PC-9 (cell line): ENCODE data around the gene MAGEB6. TPM values are rescaled to one million over a fixed set of nuclear protein-coding genes. Genes with fewer than 3 reads are reported as not detected.

Source experiments
- Bru-seq: library from RNA; stranded (reverse); fragments of 400-500 nt; gene quantifications from one replicate; lab custom pipeline; 2021; lab: Mats Ljungman, UMichigan
- BruChase-seq, 2 experiments: library from RNA; stranded (reverse); fragments of 400-500 nt; gene quantifications; one replicate each; lab custom pipeline; 2021; lab: Mats Ljungman, UMichigan
- BruUV-seq: library from RNA; stranded (reverse); fragments of 400-500 nt; replicated peaks from 2 replicates; lab custom pipeline; 2021; lab: Mats Ljungman, UMichigan
- CTCF ChIA-PET: fragments of 300-600 bp; sonication (Branson Sonifier 250); formaldehyde crosslinking; loops from one replicate; lab custom pipeline; 2022; ENCODE audit warnings: antibody characterized with exemption; lab: Charles Lee
- POLR2A ChIA-PET: fragments of 300-600 bp; sonication (Branson Sonifier 250); formaldehyde crosslinking; loops from one replicate; lab custom pipeline; 2022; ENCODE audit warnings: antibody characterized with exemption; ENCODE audit not compliant: unreplicated experiment; lab: Charles Lee
- DNase-seq, 2 experiments: peaks; one replicate each; pipeline versions ENCODE4 v3.0.0 to v3.0.0-alpha.2; 2015 to 2022; ENCODE audit warnings: mixed read lengths in 1 of 2
- H2AFZ ChIP-seq: fragments of 200-600 bp; sonication (generic); 2 replicates; pipeline ENCODE4 v1.8.1; 2017; ENCODE audit warnings: antibody characterized with exemption
- H3F3A ChIP-seq: fragments of 200-600 bp; sonication (generic); 2 replicates; pipeline ENCODE4 v1.8.1; 2017; ENCODE audit warnings: antibody characterized with exemption, mild to moderate bottlenecking, low read depth; ENCODE audit not compliant: insufficient read depth
- H3K27ac ChIP-seq: fragments of 200-600 bp; sonication (generic); 2 replicates; pipeline ENCODE4 v1.6.1; 2016; ENCODE audit warnings: mixed run types
- H3K27me3 ChIP-seq: fragments of 200-600 bp; sonication (generic); 2 replicates; pipeline ENCODE4 v1.6.1; 2016; ENCODE audit warnings: low read depth, mixed run types; ENCODE audit not compliant: insufficient read depth
- H3K36me3 ChIP-seq: fragments of 200-600 bp; sonication (generic); 2 replicates; pipeline ENCODE4 v1.6.1; 2016; ENCODE audit warnings: low read depth, mixed run types
- H3K4me1 ChIP-seq: fragments of 200-600 bp; sonication (generic); replicated peaks from 2 replicates; pipeline ENCODE4 v1.6.1; 2016; ENCODE audit warnings: mixed run types; ENCODE audit not compliant: insufficient read depth
- H3K4me2 ChIP-seq: fragments of 200-600 bp; sonication (generic); 2 replicates; pipeline ENCODE4 v1.6.1; 2017; ENCODE audit warnings: mixed run types
- H3K4me3 ChIP-seq: fragments of 200-600 bp; sonication (generic); 2 replicates; pipeline ENCODE4 v1.6.1; 2016; ENCODE audit warnings: mixed run types
- H3K79me2 ChIP-seq: fragments of 200-600 bp; sonication (generic); 2 replicates; pipeline ENCODE4 v1.6.1; 2017; ENCODE audit warnings: low read depth, mixed run types
- H3K9me2 ChIP-seq: fragments of 200-600 bp; sonication (generic); 2 replicates; pipeline ENCODE4 v1.8.1; 2017; ENCODE audit warnings: mild to moderate bottlenecking; ENCODE audit not compliant: insufficient read depth
- H3K9me3 ChIP-seq: fragments of 200-600 bp; sonication (generic); 2 replicates; pipeline ENCODE4 v1.8.1; 2016; ENCODE audit warnings: low read depth; ENCODE audit not compliant: insufficient read depth
- H4K20me1 ChIP-seq: fragments of 200-600 bp; sonication (generic); 2 replicates; pipeline ENCODE4 v1.8.1; 2017; ENCODE audit not compliant: insufficient read depth
- EZH2 ChIP-seq: fragments of 200-600 bp; sonication (generic); IDR thresholded peaks from 2 replicates; pipeline ENCODE4 v1.8.0; 2017; ENCODE audit warnings: antibody characterized with exemption, low read depth
- intact Hi-C: fragments of 100-400 bp; cut with micrococcal nuclease; formaldehyde crosslinking; loops from one replicate; pipeline ENCODE4 v1.10.0; 2022; ENCODE audit not compliant: unreplicated experiment
- long read RNA-seq: library from polyadenylated mRNA; stranded (forward); transcript quantifications from one replicate; pipeline ENCODE4 v2.0.0, GENCODE V29; 2022
- total RNA-seq: library from RNA; stranded (reverse); gene quantifications from 2 replicates; pipeline ENCODE4 v1.2.3, GENCODE V29; 2021
- TF ChIP-seq, protein P1 (sequence below): fragments of 200-600 bp; sonication (generic); conservative IDR thresholded peaks from 2 replicates; pipeline ENCODE4 v1.6.1; 2017; ENCODE audit warnings: mixed run types, antibody characterized with exemption, mild to moderate bottlenecking, moderate library complexity

MAGEB6 gene
- total RNA-seq (not detected in 2 replicates), Bru-seq, nascent RNA (not detected), BruChase-seq, experiment 1, labeled RNA remaining after a 2-hour chase (not detected), BruChase-seq, experiment 2, labeled RNA remaining after a 6-hour chase (percentile 14 among the genes with signal in this experiment)
- long read RNA-seq = 0 reads

DNA sequence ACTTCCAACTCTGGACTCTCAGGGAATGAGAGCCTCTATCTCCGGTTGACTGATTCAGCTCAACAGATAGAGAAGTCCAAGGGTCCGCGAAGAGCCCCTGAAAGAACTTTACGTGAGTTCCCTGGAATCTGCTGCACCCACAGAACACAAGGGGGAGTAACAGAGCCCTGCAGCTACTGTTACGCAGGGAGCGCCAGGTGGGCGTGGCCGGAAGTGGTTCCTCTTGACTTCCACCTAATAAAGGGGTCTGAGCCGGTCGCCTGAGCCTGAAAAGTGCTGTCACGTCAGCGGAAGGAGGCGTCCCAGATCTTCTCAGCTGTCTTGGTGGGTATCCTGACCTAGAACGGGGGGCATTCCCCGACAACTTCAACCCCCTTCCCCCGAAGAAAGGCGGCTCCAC, at the start of gene MAGEB6:
Gene MAGEB6, plus strand, starts transcription at position 237 of the 400 bp plus-strand sequence. CDS start 1,407 bp downstream, outside the sequence.
- no peaks in the 10 kb centered on the region for H3K9me2 ChIP-seq
- no peaks in the 10 kb centered on the region for H3K4me1 ChIP-seq
- TF ChIP-seq, protein P1, sequence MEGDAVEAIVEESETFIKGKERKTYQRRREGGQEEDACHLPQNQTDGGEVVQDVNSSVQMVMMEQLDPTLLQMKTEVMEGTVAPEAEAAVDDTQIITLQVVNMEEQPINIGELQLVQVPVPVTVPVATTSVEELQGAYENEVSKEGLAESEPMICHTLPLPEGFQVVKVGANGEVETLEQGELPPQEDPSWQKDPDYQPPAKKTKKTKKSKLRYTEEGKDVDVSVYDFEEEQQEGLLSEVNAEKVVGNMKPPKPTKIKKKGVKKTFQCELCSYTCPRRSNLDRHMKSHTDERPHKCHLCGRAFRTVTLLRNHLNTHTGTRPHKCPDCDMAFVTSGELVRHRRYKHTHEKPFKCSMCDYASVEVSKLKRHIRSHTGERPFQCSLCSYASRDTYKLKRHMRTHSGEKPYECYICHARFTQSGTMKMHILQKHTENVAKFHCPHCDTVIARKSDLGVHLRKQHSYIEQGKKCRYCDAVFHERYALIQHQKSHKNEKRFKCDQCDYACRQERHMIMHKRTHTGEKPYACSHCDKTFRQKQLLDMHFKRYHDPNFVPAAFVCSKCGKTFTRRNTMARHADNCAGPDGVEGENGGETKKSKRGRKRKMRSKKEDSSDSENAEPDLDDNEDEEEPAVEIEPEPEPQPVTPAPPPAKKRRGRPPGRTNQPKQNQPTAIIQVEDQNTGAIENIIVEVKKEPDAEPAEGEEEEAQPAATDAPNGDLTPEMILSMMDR = no peak
- no peak for TF ChIP-seq EZH2
- CTCF ChIA-PET = interaction anchor here (0.6 kb wide), 1 partner anchor 11 kb away, joined by 4 read pairs; no protein-coding TSS in a partner anchor
- H4K20me1 ChIP-seq = no peaks in the 10 kb centered on the region
- DNase-seq = no peak
- no peaks in the 10 kb centered on the region for H3K9me3 ChIP-seq
- no peaks in the 10 kb centered on the region for H3K27me3 ChIP-seq
- H3K27ac ChIP-seq = no peak within 1 kb of the TSS
- H3K4me2 ChIP-seq = no peak within 1 kb of the TSS
- H2AFZ ChIP-seq = no peak within 1 kb of the TSS
- intact Hi-C loops = no loop called here
- no TSS peak for BruUV-seq
- POLR2A ChIA-PET = no interaction called here
- H3K36me3 ChIP-seq = no peaks in the 10 kb centered on the region
- no peaks in the 10 kb centered on the region for H3K79me2 ChIP-seq
- no peak within 1 kb of the TSS for H3K4me3 ChIP-seq
- no peaks in the 10 kb centered on the region for H3F3A ChIP-seq

- Histone ChIP-seq H3K79me2 (no peaks in the 10 kb centered on the region), H3K27ac (no peak overlapping the region), H3K9me2 (no peaks in the 10 kb centered on the region), H4K20me1 (no peaks in the 10 kb centered on the region), H3F3A (no peaks in the 10 kb centered on the region), H3K27me3 (no peaks in the 10 kb centered on the region), H3K4me1 (no peaks in the 10 kb centered on the region), H3K9me3 (no peaks in the 10 kb centered on the region), H3K36me3 (no peaks in the 10 kb centered on the region), H3K4me2 (no peak overlapping the region), H2AFZ (no peak overlapping the region), H3K4me3 (no peak overlapping the region)
- ChIA-PET POLR2A (no interaction called here), CTCF (no interaction called here)
- no TSS peak for BruUV-seq
- intact Hi-C loops = no loop called here
- DNase-seq = no peak
- TF ChIP-seq, protein P1 = no peak
- TF ChIP-seq EZH2 = no peak
Observed at GRCh38 chrX:26146024-26146423, 46.2 kb upstream of the MAGEB6 start.

DNA sequence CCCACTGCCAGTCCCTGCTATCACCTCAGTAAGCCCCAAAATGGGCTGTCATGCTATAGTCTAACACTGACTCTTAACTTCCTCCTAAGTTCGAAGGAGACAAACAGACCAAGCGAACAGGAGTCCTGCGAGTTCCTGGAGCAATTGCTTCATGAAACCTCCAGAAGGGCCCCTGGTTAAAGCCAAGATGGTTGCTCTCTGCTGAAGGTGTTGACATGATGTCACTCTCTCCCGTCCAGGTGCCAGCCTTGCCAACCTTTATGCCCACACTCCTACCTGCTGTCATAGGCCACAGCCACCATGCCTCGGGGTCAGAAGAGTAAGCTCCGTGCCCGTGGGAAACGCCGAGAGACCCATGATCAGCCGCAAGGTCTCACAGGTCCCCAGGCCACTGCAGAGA, 31.9 kb upstream of the MAGEB6 start, which contains the start of gene MAGEB6B:
Gene MAGEB6B, plus strand, starts transcription at position 301 of the 400 bp plus-strand sequence. Its CDS starts 0 bp downstream, at position 301.
- POLR2A ChIA-PET = no interaction called here
- Histone ChIP-seq H3F3A (no peaks in the 10 kb centered on the region), H3K4me3 (no peak within 1 kb of the TSS), H3K9me2 (no peaks in the 10 kb centered on the region), H3K36me3 (no peaks in the 10 kb centered on the region), H3K79me2 (no peaks in the 10 kb centered on the region), H3K4me2 (no peak within 1 kb of the TSS), H3K27ac (no peak within 1 kb of the TSS), H3K9me3 (no peaks in the 10 kb centered on the region), H4K20me1 (no peaks in the 10 kb centered on the region), H3K27me3 (no peaks in the 10 kb centered on the region), H2AFZ (no peak within 1 kb of the TSS), H3K4me1 (no peaks in the 10 kb centered on the region)
- BruUV-seq = no TSS peak
- CTCF ChIA-PET = no interaction called here
- no peak for DNase-seq
- TF ChIP-seq EZH2 = no peak
- TF ChIP-seq, protein P1 = no peak
- intact Hi-C loops = no loop called here
